Hematopoietic multipotent progenitor cell treated with erythropoietin and hydrocortisone succinate and interleukin-3 and kit ligand, for 4 days (in vitro differentiated cells): ENCODE results near the gene SCP2D1.
"Not testable (repeated sequence)": the region's sequence is repeated elsewhere in the genome, so short reads cannot be mapped to it uniquely, and the experiment has no call there.

Experiments
- DNase-seq: peaks from one replicate; pipeline ENCODE4 v3.0.0-alpha.2; 2015

The SCP2D1 gene

GRCh38 chr20:18813483-18813882 is at the start of gene SCP2D1:
Gene SCP2D1 (plus strand): TSS chr20:18813783. CDS start chr20:18813816, 33 bp downstream.
- no peak for DNase-seq

- no peak for DNase-seq
Observed at GRCh38 chr20:18767676-18768075, 45.9 kb upstream of the SCP2D1 start.

- DNase-seq, result no peak
Observed at GRCh38 chr20:18773566-18773965, 40.0 kb upstream of the SCP2D1 start.

- no peak for DNase-seq
Observed at GRCh38 chr20:18774207-18774606, 39.4 kb upstream of the SCP2D1 start.

GRCh38 chr20:18775633-18776032 is 38.0 kb upstream of the SCP2D1 start:
- no peak for DNase-seq

GRCh38 chr20:18778690-18779392 is 34.7 kb upstream of the SCP2D1 start:
- DNase-seq, result no peak

- DNase-seq, result no peak
Observed at GRCh38 chr20:18780385-18781130, 33.0 kb upstream of the SCP2D1 start.

- DNase-seq, result no peak
Observed at GRCh38 chr20:18781509-18781908, 32.1 kb upstream of the SCP2D1 start.

- DNase-seq, result no peak
Observed at GRCh38 chr20:18783385-18783959, 30.1 kb upstream of the SCP2D1 start.

- not testable (repeated sequence) for DNase-seq
Observed at GRCh38 chr20:18787046-18787445, 26.5 kb upstream of the SCP2D1 start.

- no peak for DNase-seq
Observed at GRCh38 chr20:18788021-18788420, 25.6 kb upstream of the SCP2D1 start.

- DNase-seq, result no peak
Observed at GRCh38 chr20:18790787-18791186, 22.8 kb upstream of the SCP2D1 start.

GRCh38 chr20:18793625-18794427 is 19.8 kb upstream of the SCP2D1 start:
- peak; percentile 97 for DNase-seq

GRCh38 chr20:18794428-18794787 is 19.2 kb upstream of the SCP2D1 start:
- DNase-seq, result no peak

GRCh38 chr20:18795366-18795765 is 18.2 kb upstream of the SCP2D1 start:
- no peak for DNase-seq

GRCh38 chr20:18796282-18796833 is 17.2 kb upstream of the SCP2D1 start:
- DNase-seq, result no peak

GRCh38 chr20:18801516-18801915 is 12.1 kb upstream of the SCP2D1 start:
- DNase-seq, result no peak

- DNase-seq, result no peak
Observed at GRCh38 chr20:18802012-18802634, 11.5 kb upstream of the SCP2D1 start.

GRCh38 chr20:18805881-18806280 is 7.7 kb upstream of the SCP2D1 start:
- DNase-seq, result no peak

GRCh38 chr20:18808712-18809111 is 4.9 kb upstream of the SCP2D1 start:
- DNase-seq, result no peak

- no peak for DNase-seq
Observed at GRCh38 chr20:18811186-18811585, 2.4 kb upstream of the SCP2D1 start.

- no peak for DNase-seq
Observed at GRCh38 chr20:18811904-18812303, 1.7 kb upstream of the SCP2D1 start.
